Fibroblast of skin of left biceps (primary cell): Measurements from ENCODE around the gene DIAPH2.

Experiments
- DNase-seq, 2 experiments: peaks; one replicate each; pipeline ENCODE4 v3.0.0-alpha.2; 2013; ENCODE audit warnings: low read depth in 2 of 2

The DIAPH2 gene

GRCh38 chrX:97556359-97556758 lies 871.7 kb downstream of the DIAPH2 start:
- no peak for DNase-seq

DNA sequence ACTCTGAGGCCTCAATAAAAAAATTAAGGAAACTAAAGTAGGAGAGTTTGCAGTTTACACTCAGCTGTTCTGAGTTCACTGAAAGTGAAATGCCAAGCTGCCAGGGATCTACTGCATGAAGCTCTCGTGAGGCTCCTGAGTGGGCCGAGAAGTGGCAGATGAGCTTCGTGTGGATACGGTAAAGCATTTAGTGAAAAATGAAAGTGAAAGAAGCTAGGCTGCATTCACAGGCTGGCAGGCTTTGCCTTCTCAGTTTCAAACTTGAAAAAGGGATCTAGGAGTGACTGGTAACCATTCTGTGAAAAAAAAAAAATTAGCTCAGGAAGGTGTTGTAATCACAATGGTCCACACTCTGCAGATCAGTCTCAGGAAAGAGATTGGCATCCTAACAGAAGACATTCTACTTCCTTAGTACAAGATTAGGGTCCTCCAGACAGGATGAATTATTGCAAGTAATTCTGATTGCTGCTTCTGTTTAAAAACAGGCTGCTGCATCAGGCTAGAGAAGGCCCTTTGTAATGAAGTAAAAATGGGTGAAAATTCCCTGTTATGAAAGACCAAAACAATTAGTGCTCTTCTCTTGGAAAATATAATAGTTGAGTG lies 879.0 kb downstream of the DIAPH2 start:
- DNase-seq, result peak; percentile 17 to 20

- no peak for DNase-seq
Measured at GRCh38 chrX:97564496-97564895, 879.9 kb downstream of the DIAPH2 start.

- DNase-seq, result no peak
Measured at GRCh38 chrX:97587171-97587570, 902.5 kb downstream of the DIAPH2 start.

GRCh38 chrX:97594646-97595224 lies 910.1 kb downstream of the DIAPH2 start:
- DNase-seq, result no peak

GRCh38 chrX:97597954-97598353 lies 913.3 kb downstream of the DIAPH2 start:
- no peak for DNase-seq

GRCh38 chrX:97602465-97603258 lies 918.0 kb downstream of the DIAPH2 start:
- no peak for DNase-seq

DNA sequence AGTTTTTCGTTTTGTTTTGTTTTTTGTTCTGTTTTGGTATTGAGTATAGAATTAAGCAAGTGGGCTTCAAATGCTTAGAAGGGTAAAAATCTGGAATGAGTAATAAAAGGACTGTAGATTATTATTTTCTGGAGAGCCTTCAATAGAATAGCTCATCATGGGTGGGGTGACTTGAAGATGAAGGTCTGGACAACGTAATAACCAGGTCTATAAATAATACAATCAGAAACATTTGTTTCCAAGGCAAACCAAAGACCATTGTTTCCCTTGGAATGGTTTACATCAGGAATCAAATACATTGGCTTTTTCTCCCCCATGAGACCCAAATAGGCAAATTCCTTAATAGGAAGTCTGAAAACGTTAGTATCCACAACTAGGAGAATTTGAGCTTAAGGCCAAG lies 920.6 kb downstream of the DIAPH2 start:
- no peak for DNase-seq

GRCh38 chrX:97609357-97609756 lies 924.7 kb downstream of the DIAPH2 start:
- DNase-seq, result no peak

GRCh38 chrX:97609938-97610337 lies 925.3 kb downstream of the DIAPH2 start:
- no peak for DNase-seq

- peak; percentile 5 to 15 for DNase-seq
Measured at GRCh38 chrX:97616883-97617530, 932.4 kb downstream of the DIAPH2 start.

- no peak for DNase-seq
Measured at GRCh38 chrX:97619499-97619898, 934.9 kb downstream of the DIAPH2 start.

GRCh38 chrX:97622111-97622510 lies 937.5 kb downstream of the DIAPH2 start:
- no peak for DNase-seq

DNA sequence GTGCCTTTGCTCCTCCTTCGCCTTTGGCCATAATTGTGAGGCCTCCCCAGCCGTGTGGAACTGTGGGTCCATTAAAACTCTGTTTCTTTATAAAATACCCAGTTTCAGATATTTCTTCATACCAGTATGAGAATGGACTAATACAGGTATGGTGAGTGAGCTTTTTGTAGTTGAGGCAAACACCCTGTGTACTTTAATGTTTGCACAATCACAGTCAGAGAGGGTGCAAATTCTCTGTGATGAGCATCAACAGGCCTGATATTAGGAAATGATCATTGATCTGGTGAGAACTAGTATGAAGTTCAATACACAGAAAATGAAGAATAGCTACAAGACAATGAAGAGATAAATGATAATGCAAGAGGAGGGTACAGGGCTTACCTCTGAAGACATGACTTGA lies 943.7 kb downstream of the DIAPH2 start:
- DNase-seq, result no peak

DNA sequence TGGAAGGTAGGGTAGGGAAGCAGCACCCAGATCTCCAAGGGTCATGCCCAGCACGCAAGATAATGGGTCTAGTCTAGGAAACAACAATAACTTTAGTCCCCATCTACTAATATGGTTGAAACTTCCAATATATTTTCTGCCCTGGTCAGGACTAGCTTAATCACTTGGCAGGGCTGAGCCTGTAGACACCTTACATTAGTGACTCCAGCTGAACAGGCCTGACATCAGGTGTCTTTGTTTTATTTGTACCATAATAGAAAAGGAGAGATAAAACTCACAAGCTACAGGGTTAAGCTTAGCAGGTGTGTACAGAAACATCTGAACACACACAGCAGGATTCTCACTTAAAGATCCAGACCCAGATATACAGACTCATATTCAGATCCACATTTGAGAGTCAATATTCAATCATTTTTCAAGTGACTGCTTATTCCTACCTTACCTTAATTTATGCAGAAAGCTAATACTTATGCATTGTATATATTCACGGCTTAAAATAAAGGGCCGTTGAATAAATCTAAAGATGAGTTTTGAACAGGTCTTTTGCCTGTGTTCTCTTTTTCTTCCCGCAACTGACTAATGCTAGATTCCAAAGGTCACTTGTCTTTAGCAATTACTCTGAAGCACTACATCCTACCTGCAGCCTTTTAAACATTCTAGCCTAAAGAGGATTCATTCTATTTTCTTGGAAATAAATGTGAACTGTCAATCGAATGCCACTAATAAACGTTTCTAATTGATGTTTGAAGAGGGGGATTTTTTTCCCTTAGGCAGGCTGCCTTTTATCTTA lies 944.4 kb downstream of the DIAPH2 start:
- DNase-seq, result no peak

DNA sequence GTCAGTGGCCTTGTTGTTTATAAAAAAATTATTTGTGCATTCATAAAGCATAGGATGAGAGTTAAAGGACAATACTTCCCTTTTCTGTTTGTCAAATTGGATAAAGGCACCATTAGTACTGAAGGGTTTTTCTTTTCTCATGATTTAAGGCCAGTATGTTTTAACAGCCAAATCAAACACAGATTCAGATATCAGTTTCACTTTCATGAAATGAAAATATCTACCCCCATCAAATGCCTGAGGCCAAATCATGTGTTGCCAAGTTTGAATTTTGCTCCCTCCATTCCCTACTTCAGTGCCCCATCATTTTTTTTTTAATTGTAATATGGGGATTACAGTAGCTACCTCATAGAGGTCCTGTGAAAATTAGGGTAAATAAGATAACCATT lies 944.9 kb downstream of the DIAPH2 start:
- DNase-seq, result no peak

DNA sequence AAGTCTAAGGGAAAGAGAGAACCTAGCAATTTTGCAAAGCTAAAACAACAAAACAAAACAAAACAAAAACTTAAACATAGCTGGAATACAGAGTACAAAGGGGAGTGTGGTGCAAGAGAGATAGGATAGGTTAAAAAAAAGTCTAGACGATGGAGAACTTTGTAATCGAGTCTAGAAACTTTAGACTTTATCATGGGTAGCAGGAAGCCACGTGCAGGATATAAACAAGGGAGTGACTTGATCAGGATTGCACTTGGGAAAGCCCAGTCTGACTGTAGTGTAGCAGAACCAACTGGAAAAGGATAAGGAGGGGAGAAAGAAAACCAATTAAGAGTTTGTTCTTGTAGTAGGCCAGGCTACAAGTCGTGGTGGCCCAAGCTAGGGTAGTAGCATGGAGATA lies 949.2 kb downstream of the DIAPH2 start:
- DNase-seq, result no peak

GRCh38 chrX:97636473-97637140 lies 952.0 kb downstream of the DIAPH2 start:
- DNase-seq, result no peak

- DNase-seq, result no peak
Measured at GRCh38 chrX:97637289-97637688, 952.6 kb downstream of the DIAPH2 start.

- DNase-seq, result no peak
Measured at GRCh38 chrX:97638621-97639020, 954.0 kb downstream of the DIAPH2 start.

DNA sequence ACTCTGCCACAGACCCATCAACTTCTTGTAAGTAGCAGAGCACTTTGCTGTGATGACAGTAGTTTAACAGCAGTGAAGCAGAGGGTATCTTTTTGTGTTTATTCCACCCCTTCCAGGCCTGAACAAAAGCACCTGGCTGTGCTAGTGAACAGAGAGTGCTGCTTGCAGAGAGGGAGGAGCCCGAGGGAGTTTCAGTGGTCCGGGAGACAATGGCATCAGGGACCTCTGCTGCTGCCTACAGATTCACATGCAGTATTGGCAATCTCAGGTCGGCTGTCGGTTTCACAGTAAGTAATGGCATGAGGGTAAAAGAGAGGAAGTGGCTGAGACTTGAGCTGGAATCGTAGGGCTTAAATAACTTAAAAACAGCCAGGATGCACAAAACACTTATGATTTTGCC lies 954.9 kb downstream of the DIAPH2 start:
- DNase-seq, result no peak
